H9 (cell line): ENCODE data around the gene ARPC4. TPM values are rescaled to one million over a fixed set of nuclear protein-coding genes. Genes with fewer than 3 reads are reported as not detected.

Experiments
- DNase-seq: peaks from one replicate; pipeline ENCODE4 v3.0.0-alpha.2; 2017
- H2AFZ ChIP-seq: one replicate; pipeline ENCODE4 v1.6.1; 2013; ENCODE audit warnings: mild to moderate bottlenecking, low read length, control low read depth, moderate library complexity
- H2AK5ac ChIP-seq: 2 replicates; pipeline ENCODE4 v1.6.1; 2013; ENCODE audit warnings: low read length, control low read depth, mixed read lengths; ENCODE audit not compliant: insufficient read length
- H2BK120ac ChIP-seq: one replicate; pipeline ENCODE4 v1.6.1; 2013; ENCODE audit warnings: low read depth, mild to moderate bottlenecking, low read length, control low read depth, inconsistent platforms; ENCODE audit not compliant: poor library complexity, severe bottlenecking
- H2BK12ac ChIP-seq: 2 replicates; pipeline ENCODE4 v1.6.1; 2013; ENCODE audit warnings: low read length, control low read depth, mixed read lengths, low read depth; ENCODE audit not compliant: insufficient read length
- H2BK15ac ChIP-seq: 2 replicates; pipeline ENCODE4 v1.6.1; 2013; ENCODE audit warnings: low read depth, low read length, control low read depth
- H2BK20ac ChIP-seq: one replicate; pipeline ENCODE4 v1.6.1; 2013; ENCODE audit warnings: low read depth, mild to moderate bottlenecking, low read length, control low read depth, inconsistent platforms; ENCODE audit not compliant: poor library complexity, severe bottlenecking
- H2BK5ac ChIP-seq: 2 replicates; pipeline ENCODE4 v1.6.1; 2013; ENCODE audit warnings: low read length, control low read depth, mixed read lengths; ENCODE audit not compliant: insufficient read length
- H3K14ac ChIP-seq: 2 replicates; pipeline ENCODE4 v1.6.1; 2013; ENCODE audit warnings: low read length, control low read depth; ENCODE audit not compliant: insufficient read depth
- H3K18ac ChIP-seq: 2 replicates; pipeline ENCODE4 v1.6.1; 2013; ENCODE audit warnings: low read depth, mild to moderate bottlenecking, mixed read lengths, low read length, control low read depth; ENCODE audit not compliant: insufficient read length
- H3K23ac ChIP-seq: 2 replicates; pipeline ENCODE4 v1.6.1; 2013; ENCODE audit warnings: low read length, control low read depth, mixed read lengths, low read depth; ENCODE audit not compliant: insufficient read length
- H3K23me2 ChIP-seq: 2 replicates; pipeline ENCODE4 v1.6.1; 2013; ENCODE audit warnings: low read depth, mild to moderate bottlenecking, mixed read lengths, low read length, control low read depth; ENCODE audit not compliant: insufficient read length, poor library complexity, severe bottlenecking
- H3K27ac ChIP-seq: 2 replicates; pipeline ENCODE4 v1.5.1; 2013; ENCODE audit warnings: low read length, control low read depth, mixed read lengths, low read depth; ENCODE audit not compliant: insufficient read length
- H3K27me3 ChIP-seq: 2 replicates; pipeline ENCODE4 v1.6.1; 2013; ENCODE audit warnings: low read length, control low read depth, inconsistent platforms; ENCODE audit not compliant: insufficient read depth
- H3K4ac ChIP-seq: 2 replicates; pipeline ENCODE4 v1.6.1; 2013; ENCODE audit warnings: low read depth, mild to moderate bottlenecking, control low read depth, inconsistent platforms, low read length, moderate library complexity
- H3K4me1 ChIP-seq: 2 replicates; pipeline ENCODE4 v1.6.1; 2013; ENCODE audit warnings: low read length, control low read depth, inconsistent platforms; ENCODE audit not compliant: insufficient read depth
- H3K4me2 ChIP-seq: 2 replicates; pipeline ENCODE4 v1.6.1; 2013; ENCODE audit warnings: low read length, control low read depth, mixed read lengths; ENCODE audit not compliant: insufficient read length, insufficient read depth
- H3K56ac ChIP-seq: 2 replicates; pipeline ENCODE4 v1.6.1; 2013; ENCODE audit warnings: low read depth, mild to moderate bottlenecking, mixed read lengths, low read length, control low read depth; ENCODE audit not compliant: insufficient read length
- H3K79me1 ChIP-seq: 2 replicates; pipeline ENCODE4 v1.6.1; 2013; ENCODE audit warnings: low read depth, mild to moderate bottlenecking, moderate library complexity, low read length, control low read depth, inconsistent platforms; ENCODE audit not compliant: insufficient read depth, poor library complexity, severe bottlenecking
- H3K79me2 ChIP-seq: 2 replicates; pipeline ENCODE4 v1.6.1; 2013; ENCODE audit warnings: low read length, control low read depth, inconsistent platforms; ENCODE audit not compliant: insufficient read depth
- H3K9ac ChIP-seq: 2 replicates; pipeline ENCODE4 v1.6.1; 2013; ENCODE audit warnings: low read length, control low read depth, mixed read lengths; ENCODE audit not compliant: insufficient read length; ENCODE audit errors: extremely low read depth
- H3K9me3 ChIP-seq: one replicate; pipeline ENCODE4 v1.6.1; 2013; ENCODE audit warnings: low read depth, low read length, inconsistent platforms; ENCODE audit not compliant: control insufficient read depth
- H3T11ph ChIP-seq: one replicate; pipeline ENCODE4 v1.6.1; 2013; ENCODE audit warnings: mild to moderate bottlenecking, low read length, control low read depth, inconsistent platforms
- H4K20me1 ChIP-seq: one replicate; pipeline ENCODE4 v1.6.1; 2013; ENCODE audit not compliant: control insufficient read depth, insufficient read length, insufficient read depth
- H4K5ac ChIP-seq: 2 replicates; pipeline ENCODE4 v1.6.1; 2013; ENCODE audit warnings: low read depth, mild to moderate bottlenecking, mixed read lengths, low read length, control low read depth; ENCODE audit not compliant: insufficient read length
- H4K8ac ChIP-seq: replicated peaks from 2 replicates; pipeline ENCODE4 v1.6.1; 2013; ENCODE audit warnings: low read length, control low read depth, mixed read lengths, low read depth; ENCODE audit not compliant: insufficient read length
- H4K91ac ChIP-seq: 2 replicates; pipeline ENCODE4 v1.6.1; 2013; ENCODE audit warnings: low read depth, mild to moderate bottlenecking, moderate library complexity, mixed read lengths, low read length, control low read depth; ENCODE audit not compliant: insufficient read length
- H3K27ac Mint-ChIP-seq, 3 experiments: 2 replicates in 2 of 3; 3 replicates in 1 of 3; pipeline ENCODE4 v1.8.0; 2020 to 2021; ENCODE audit warnings: mixed read lengths in 3 of 3, mild to moderate bottlenecking in 1 of 3, moderate library complexity in 1 of 3
- H3K27me3 Mint-ChIP-seq: 2 replicates; pipeline ENCODE4 v1.8.0; 2021; ENCODE audit warnings: low read depth, mild to moderate bottlenecking, moderate library complexity, mixed read lengths
- H3K36me3 Mint-ChIP-seq, 3 experiments: 2 replicates in 2 of 3; 3 replicates in 1 of 3; pipeline ENCODE4 v1.8.0; 2020 to 2021; ENCODE audit warnings: low read depth in 3 of 3, mixed read lengths in 3 of 3; ENCODE audit not compliant: insufficient read depth in 1 of 3
- H3K4me1 Mint-ChIP-seq, 2 experiments: 2 replicates each; pipeline ENCODE4 v1.8.0; 2020; ENCODE audit warnings: mixed read lengths in 2 of 2
- H3K4me3 Mint-ChIP-seq, 2 experiments: 2 replicates in 1 of 2; 3 replicates in 1 of 2; pipeline ENCODE4 v1.8.0; 2020 to 2021; ENCODE audit warnings: mild to moderate bottlenecking in 2 of 2, mixed read lengths in 2 of 2, moderate library complexity in 1 of 2
- H3K9me3 Mint-ChIP-seq, 2 experiments: 2 replicates in 1 of 2; 3 replicates in 1 of 2; pipeline ENCODE4 v1.8.0; 2020; ENCODE audit warnings: mild to moderate bottlenecking in 2 of 2, mixed read lengths in 2 of 2, moderate library complexity in 1 of 2
- CTCF ChIP-seq: fragments of 200-600 bp; sonication (generic); conservative IDR thresholded peaks from 3 replicates; pipeline ENCODE4 v1.8.0; 2021; ENCODE audit warnings: antibody characterized with exemption, mild to moderate bottlenecking
- WGBS: extraction: QIAGEN DNeasy Blood & Tissue Kit; methylation state at CpG from one replicate; pipeline ENCODE4 v1.1.7; 2013; ENCODE audit warnings: missing lambda C conversion rate, low lambda C conversion rate, mixed read lengths; ENCODE audit not compliant: insufficient read length; ENCODE audit errors: extremely low coverage; 5-methylcytosine and 5-hydroxymethylcytosine counted together
- total RNA-seq: library from RNA; stranded (reverse); gene quantifications from 2 replicates; pipeline ENCODE4 v1.2.1, GENCODE V29; 2021

The ARPC4 gene
- total RNA-seq, 1 experiment from 2014 or later, result 161 TPM

GRCh38 chr3:9825451-9826040, 32.7 kb downstream of the ARPC4 start:
- DNase-seq, result no peak
- no peak overlapping the region for H4K5ac ChIP-seq
- WGBS, result no CpG with 5 or more reads among the region's 14 CpGs
- H3K27ac ChIP-seq, result no peak overlapping the region
- no peaks in the 10 kb centered on the region for H3K79me1 ChIP-seq
- no peak overlapping the region for H3K4ac ChIP-seq
- H3K4me2 ChIP-seq, result no peak overlapping the region
- no peak for TF ChIP-seq CTCF
- H3K56ac ChIP-seq, result no peak overlapping the region
- H3K23me2 ChIP-seq, result no peaks in the 10 kb centered on the region
- no peak overlapping the region for H3K9ac ChIP-seq
- H2BK5ac ChIP-seq, result no peak overlapping the region
- H4K8ac ChIP-seq, result no peak overlapping the region
- no peak overlapping the region for H4K91ac ChIP-seq
- no peaks in the 10 kb centered on the region for H3K4me1 ChIP-seq
- H3T11ph ChIP-seq, result no peak overlapping the region
- H3K14ac ChIP-seq, result no peak overlapping the region; the same call in 1 of the 2 replicates
- no peak overlapping the region for H2BK20ac ChIP-seq
- no peak overlapping the region for H2BK12ac ChIP-seq
- no peaks in the 10 kb centered on the region for H4K20me1 ChIP-seq
- Mint-ChIP-seq H3K9me3 (no peaks in the 10 kb centered on the region), H3K36me3 (no peaks in the 10 kb centered on the region), H3K27ac (no peak overlapping the region), H3K4me1 (peaks cover 14 to 25% of the 10 kb centered on the region in 2 experiments), H3K27me3 (no peaks in the 10 kb centered on the region; the same call in 1 of the 2 replicates), H3K4me3 (no peak overlapping the region)
- no peak overlapping the region for H3K23ac ChIP-seq
- H2AFZ ChIP-seq, result no peak overlapping the region
- H2AK5ac ChIP-seq, result no peak overlapping the region
- H3K9me3 ChIP-seq, result no peaks in the 10 kb centered on the region
- no peaks in the 10 kb centered on the region for H3K79me2 ChIP-seq
- no peak overlapping the region for H2BK120ac ChIP-seq
- H3K27me3 ChIP-seq, result no peaks in the 10 kb centered on the region
- no peak overlapping the region for H3K18ac ChIP-seq
- no peak overlapping the region for H2BK15ac ChIP-seq
